Ovary (tissue), 3 donors: Measurements from ENCODE around the gene CPLX3.

ENCODE experiments used
- CTCF ChIP-seq, 3 donors: fragments of 450-650 bp in 2 of 3; fragments of 200-600 bp in 1 of 3; IDR thresholded peaks; one replicate each; pipeline versions ENCODE4 v1.5.1 to v1.8.0; 2016 to 2022; ENCODE audit warnings: antibody characterized with exemption in 3 of 3, mild to moderate bottlenecking in 1 of 3
- POLR2A ChIP-seq: fragments of 450-650 bp; IDR thresholded peaks from one replicate; pipeline ENCODE4 v1.6.1; 2017; ENCODE audit warnings: antibody characterized with exemption, mild to moderate bottlenecking, moderate library complexity
- donor health status: DM: no; HTN: no; CAD: no.

- TF ChIP-seq CTCF (IDR thresholded peaks at IDR 0.05) (no peak), POLR2A (no peak)
Observed at GRCh38 chr15:74777769-74778598, 48.4 kb upstream of the CPLX3 start.
